HG03520 (cell line): ENCODE results near the gene RAD50.
"Not testable (repeated sequence)": the region's sequence is repeated elsewhere in the genome, so short reads cannot be mapped to it uniquely, and the experiment has no call there.

ENCODE experiments used
- ATAC-seq: cut with Tn5 transposase; IDR thresholded peaks from one replicate; pipeline ENCODE4 v1.9.1; 2021; ENCODE audit warnings: mild to moderate bottlenecking, moderate library complexity; ENCODE audit not compliant: unreplicated experiment

The RAD50 gene

DNA sequence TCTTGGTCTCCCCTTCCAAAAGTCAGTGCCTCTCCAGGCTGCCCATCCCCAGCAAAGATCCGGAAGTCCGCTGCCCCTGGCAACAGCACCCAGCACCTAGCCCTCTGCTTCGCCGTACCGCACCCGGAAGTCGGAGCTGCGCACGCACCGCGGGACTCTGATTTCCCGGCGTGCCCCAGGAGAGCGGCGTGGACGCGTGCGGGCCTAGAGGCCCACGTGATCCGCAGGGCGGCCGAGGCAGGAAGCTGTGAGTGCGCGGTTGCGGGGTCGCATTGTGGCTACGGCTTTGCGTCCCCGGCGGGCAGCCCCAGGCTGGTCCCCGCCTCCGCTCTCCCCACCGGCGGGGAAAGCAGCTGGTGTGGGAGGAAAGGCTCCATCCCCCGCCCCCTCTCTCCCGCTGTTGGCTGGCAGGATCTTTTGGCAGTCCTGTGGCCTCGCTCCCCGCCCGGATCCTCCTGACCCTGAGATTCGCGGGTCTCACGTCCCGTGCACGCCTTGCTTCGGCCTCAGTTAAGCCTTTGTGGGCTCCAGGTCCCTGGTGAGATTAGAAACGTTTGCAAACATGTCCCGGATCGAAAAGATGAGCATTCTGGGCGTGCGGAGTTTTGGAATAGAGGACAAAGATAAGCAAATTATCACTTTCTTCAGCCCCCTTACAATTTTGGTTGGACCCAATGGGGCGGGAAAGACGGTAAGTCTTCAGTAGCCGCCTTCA lies at the start of gene RAD50:
TSS of gene RAD50 (plus strand) at position 215 of the 715 bp plus-strand sequence. CDS start at position 563, 348 bp downstream.
- ATAC-seq = peak; percentile 97

DNA sequence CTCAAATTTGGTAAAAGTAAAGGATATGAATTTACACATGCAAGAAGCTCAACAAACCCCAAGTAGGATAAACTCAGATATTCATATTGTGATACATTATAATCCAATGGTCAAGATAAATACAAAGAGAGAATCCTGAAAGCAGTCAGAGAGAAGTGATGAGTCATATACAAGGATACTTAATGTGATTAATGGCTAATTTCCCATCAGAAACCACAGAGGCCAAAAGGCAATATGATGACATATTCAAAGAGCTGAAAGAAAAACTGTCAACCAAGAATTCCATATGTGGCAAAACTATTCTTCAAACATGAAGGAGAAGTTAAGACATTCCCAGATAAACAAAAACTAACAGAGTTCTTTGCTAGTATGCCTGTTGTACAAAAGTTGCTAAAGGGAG lies 46.7 kb upstream of the RAD50 start:
- ATAC-seq = no peak

GRCh38 chr5:132513618-132514336 lies 43.0 kb upstream of the RAD50 start:
- ATAC-seq = not testable (repeated sequence)

DNA sequence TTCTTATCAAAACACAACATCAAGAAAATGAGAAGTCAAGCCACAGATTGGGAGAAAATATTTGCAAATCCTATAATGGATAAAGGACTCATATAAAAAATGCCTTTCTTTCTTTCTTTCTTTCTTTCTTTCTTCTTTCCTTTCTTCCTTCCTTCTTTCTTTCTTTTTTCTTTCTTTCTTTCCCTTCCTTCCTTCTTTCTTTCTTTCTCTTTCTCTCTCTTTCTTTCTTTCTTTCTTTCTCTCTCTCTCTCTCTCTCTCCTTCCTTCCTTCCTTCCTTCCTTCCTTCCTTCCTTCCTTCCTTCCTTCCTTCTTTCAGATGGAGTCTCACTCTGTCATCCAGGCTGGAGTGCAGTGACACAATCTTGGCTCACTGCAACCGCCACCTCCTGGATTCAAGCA lies 34.7 kb upstream of the RAD50 start:
- ATAC-seq = not testable (repeated sequence)

DNA sequence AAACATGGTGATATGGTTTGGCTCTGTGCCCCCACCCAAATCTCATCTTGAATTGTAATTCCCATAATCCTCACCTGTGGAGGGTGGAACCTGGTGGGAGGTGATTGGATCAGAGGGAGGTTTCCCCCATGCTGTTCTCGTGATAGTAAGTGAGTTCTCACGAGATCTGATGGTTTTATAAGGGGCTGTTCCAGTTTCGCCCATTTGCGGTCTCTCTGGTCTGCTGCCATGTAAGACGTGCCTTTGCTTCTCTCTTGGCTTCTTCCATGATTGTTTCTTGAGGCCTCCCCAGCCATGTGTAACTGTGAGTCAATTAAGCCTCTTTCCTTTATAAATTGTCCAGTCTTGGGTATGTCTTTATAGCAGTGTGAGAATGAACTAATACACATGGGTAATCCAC lies 31.9 kb upstream of the RAD50 start:
- not testable (repeated sequence) for ATAC-seq

- peak; percentile 72 for ATAC-seq
Measured at GRCh38 chr5:132525299-132525724, 31.5 kb upstream of the RAD50 start.

DNA sequence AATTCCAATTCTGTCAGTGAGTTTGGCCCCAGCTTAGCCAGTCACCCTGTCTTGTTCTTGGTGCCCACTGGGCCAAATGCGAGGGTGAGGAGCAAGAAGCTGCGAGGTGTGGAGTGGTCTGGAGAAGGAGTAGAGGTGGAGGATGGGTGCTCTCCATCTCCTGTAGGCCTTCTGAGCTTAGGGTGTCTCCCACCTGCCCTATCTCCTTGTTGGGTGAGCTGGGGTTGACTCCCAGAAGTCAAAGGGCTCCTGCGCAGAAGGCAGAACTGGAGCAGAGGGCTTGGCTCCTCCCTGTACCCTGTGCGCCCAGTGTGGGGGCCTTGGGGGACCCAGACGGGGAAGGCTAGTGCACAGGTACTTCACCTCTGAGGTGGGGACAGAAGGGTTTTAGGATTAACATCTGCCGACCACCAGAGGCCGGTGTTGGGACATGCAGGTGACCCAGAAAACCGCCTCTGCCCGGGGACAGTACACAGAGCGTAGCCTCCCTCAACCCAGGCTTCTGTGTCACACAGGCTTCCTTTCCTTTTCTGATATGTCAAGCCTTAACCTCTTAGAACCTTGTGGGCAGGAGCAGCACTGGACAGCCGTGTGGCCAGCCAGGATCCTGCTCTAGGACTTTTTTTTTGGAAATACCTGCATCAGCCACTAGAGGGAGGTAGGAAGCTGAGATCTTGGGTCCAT lies 30.3 kb upstream of the RAD50 start:
- ATAC-seq = no peak

GRCh38 chr5:132526974-132527564 lies 29.7 kb upstream of the RAD50 start:
- ATAC-seq = no peak

GRCh38 chr5:132528021-132528420 lies 28.8 kb upstream of the RAD50 start:
- no peak for ATAC-seq

DNA sequence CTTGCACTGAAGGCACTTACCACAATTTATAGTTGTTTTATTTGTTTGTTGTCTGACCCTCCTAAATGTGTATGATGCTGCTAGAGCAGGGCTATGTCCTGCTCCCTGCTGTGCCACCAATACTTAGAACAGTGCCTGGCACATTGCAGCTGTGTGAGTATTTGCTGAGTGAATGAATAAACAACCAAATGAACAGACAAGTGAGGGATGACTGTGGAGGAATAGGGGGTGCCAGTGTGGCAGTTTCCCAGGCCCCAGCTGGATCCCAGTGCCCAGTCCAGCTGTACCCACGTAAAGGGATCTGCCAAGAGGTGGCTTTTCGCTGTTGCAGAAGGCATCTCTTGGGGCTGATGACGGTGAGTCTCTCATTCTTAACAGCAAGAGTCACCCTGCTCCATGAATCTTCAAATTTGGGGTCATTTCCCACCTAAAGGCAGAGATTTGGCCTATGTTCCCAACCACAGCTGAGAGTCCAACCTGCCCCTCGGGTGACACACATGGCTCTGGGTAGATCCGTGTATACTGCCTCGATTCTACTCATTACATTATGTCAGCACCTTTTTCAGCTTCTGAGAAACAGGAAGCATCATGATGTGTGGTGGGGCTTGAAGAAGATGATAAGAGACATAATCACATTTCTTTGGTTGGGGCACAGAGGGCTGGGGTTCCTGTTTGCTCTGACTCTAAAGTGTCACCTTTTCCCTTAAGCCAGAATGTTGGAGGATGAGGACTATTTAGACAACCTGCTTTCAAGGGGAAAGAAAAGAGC lies 27.7 kb upstream of the RAD50 start:
- no peak for ATAC-seq

- no peak for ATAC-seq
Measured at GRCh38 chr5:132530946-132531345, 25.8 kb upstream of the RAD50 start.

DNA sequence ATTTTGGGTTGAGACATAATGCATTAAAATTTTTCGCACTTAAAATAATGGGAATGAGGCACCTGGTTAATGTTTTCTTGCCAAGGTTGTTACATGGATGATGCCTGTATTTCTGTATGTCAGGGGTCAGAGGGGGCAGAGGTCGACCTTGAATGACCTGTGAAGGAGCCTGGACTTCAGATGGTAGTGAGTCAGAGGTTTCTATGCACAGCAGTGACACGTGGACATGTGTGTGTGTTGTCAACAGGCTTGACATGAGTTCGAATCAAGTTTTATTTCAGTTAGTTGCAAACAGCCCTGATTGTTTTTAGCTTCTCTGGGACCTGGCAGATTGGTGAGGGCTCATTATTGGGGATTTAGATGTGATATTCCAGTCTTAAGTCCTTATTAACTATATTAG lies 17.1 kb upstream of the RAD50 start:
- no peak for ATAC-seq

GRCh38 chr5:132540149-132540548 lies 16.6 kb upstream of the RAD50 start:
- ATAC-seq = no peak

DNA sequence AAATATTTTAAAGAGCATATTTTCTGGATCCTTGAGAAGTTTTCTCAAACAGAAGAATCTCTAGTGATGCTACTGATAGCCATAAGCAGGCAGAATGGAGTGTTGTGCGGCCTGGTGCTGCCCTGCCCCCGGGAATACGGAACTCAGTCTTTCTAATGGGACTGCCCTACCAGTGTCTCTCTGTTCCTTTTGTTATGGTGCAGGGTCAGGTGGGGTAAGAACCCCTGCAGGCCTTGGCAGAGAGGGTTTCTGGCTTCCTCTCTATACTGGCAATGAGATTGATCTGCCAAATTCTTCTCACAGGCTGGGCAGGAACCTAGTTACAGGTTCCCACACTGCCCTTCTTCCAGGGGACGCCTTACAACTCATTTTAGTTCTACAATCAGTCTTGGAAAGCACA lies 16.0 kb upstream of the RAD50 start:
- no peak for ATAC-seq

GRCh38 chr5:132543472-132544201 lies 13.1 kb upstream of the RAD50 start, which contains the start of gene IL5:
TSS of gene IL5 (minus strand) at chr5:132543522. CDS start at chr5:132543478, 44 bp downstream.
- ATAC-seq = no peak

DNA sequence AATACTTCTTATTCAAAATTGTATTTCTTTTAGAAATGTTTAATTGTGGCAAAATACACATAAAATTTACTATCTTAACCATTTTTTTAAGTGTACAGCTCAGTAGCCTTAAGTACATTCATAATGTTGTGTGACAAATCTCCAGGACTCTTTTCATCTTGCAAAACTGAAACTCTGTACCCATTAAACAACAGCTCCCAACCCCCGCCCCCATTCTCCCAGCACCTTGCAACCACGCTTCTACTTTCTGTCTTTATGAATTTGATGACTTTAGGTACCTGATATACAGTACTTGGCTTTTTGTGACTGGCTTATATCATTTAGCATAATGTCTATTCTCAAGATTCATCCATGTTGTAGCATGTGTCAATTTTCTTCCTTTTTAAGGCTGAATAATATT lies 10.7 kb upstream of the RAD50 start:
- no peak for ATAC-seq

DNA sequence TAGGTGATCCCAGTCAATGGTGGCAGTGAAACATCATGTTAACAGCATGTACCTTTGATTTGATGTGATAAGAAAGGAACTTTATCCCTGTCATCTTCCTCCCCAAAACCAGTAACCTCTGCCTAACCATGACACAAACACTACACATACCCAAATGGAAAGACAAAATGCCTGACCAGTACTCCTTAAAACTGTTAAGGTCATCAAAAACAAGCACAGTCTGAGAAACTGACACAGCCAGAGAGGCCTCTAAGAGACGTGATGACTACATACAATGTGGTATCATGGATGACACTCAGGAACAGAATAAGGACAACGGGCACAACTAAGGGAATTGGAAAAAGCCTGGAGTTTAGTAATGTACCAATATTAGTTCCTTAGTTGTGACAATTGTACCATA lies 9.5 kb upstream of the RAD50 start:
- no peak for ATAC-seq

GRCh38 chr5:132548834-132549233 lies 7.9 kb upstream of the RAD50 start:
- not testable (repeated sequence) for ATAC-seq

DNA sequence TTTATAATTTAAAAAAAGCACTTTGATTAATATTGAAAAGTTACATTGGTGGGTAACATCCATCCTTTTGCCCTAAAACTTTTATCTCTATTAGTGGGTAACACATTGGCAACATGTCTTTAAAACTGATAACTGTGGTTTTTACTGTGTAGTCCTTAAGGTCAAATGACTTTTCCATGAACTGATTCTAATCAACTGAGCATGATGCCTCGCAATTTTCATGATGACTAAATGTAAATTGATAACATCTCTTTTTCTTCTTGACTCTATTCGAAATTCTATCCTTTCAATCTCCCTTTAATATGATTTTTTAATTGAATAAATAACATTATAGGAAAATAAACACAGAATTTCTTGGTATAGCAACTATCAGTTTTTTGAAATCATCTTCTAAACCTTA lies 7.2 kb upstream of the RAD50 start:
- no peak for ATAC-seq
